Brain microvascular endothelial cell (primary cell): ENCODE measurements around the gene GDF2.

Experiments used
- DNase-seq: peaks from one replicate; pipeline ENCODE4 v3.0.0-alpha.2; 2020
- H3K27ac ChIP-seq: fragments of 250-450 bp; sonication (Bioruptor Pico); 2 replicates; pipeline ENCODE4 v1.5.1; 2020; ENCODE audit warnings: mild to moderate bottlenecking, moderate library complexity
- H3K27me3 ChIP-seq: fragments of 250-450 bp; sonication (Bioruptor Pico); replicated peaks from 2 replicates; pipeline ENCODE4 v1.5.1; 2020; ENCODE audit warnings: mild to moderate bottlenecking
- H3K36me3 ChIP-seq: fragments of 250-450 bp; sonication (Bioruptor Pico); replicated peaks from 2 replicates; pipeline ENCODE4 v1.5.1; 2020; ENCODE audit warnings: mild to moderate bottlenecking
- H3K4me3 ChIP-seq: 2 replicates; pipeline ENCODE4 v1.5.1; 2011; ENCODE audit warnings: low read depth, mild to moderate bottlenecking, control low read depth, low read length, moderate library complexity
- CTCF ChIP-seq: IDR thresholded peaks from 2 replicates; pipeline ENCODE4 v1.5.1; 2011; ENCODE audit warnings: low read depth, mild to moderate bottlenecking, moderate library complexity, low read length, control low read depth, inconsistent platforms; ENCODE audit errors: missing control alignments
- in situ Hi-C: cut with HindIII; loops from 2 replicates; pipeline ENCODE4 v1.10.0; 2017; ENCODE audit warnings: low sequenced_read_pairs, low pct_ligation_motif_present

GDF2 gene

GRCh38 chr10:47364366-47364765 is 42.1 kb downstream of the GDF2 start:
- in situ Hi-C loops = no loop called here

GRCh38 chr10:47364911-47365310 is 42.7 kb downstream of the GDF2 start:
- in situ Hi-C loops = no loop called here
- H3K4me3 ChIP-seq = no peak overlapping the region
- H3K27me3 ChIP-seq = no peaks in the 10 kb centered on the region
- no peak for TF ChIP-seq CTCF
- no peak for DNase-seq
- no peak overlapping the region for H3K27ac ChIP-seq
- no peaks in the 10 kb centered on the region for H3K36me3 ChIP-seq

More at GRCh38 chr10:47364366-47364765, 42.1 kb downstream of the GDF2 start:
- no peak overlapping the region for H3K4me3 ChIP-seq
- no peaks in the 10 kb centered on the region for H3K27me3 ChIP-seq
- no peak overlapping the region for H3K27ac ChIP-seq
- TF ChIP-seq CTCF = no peak
- no peak for DNase-seq
- H3K36me3 ChIP-seq = no peaks in the 10 kb centered on the region

- Histone ChIP-seq H3K4me3 (no peak overlapping the region), H3K27me3 (no peaks in the 10 kb centered on the region), H3K27ac (no peak overlapping the region), H3K36me3 (no peaks in the 10 kb centered on the region)
- no peak for TF ChIP-seq CTCF
- no peak for DNase-seq
- in situ Hi-C loops = no loop called here
Measured at GRCh38 chr10:47365431-47366180, 43.4 kb downstream of the GDF2 start.

GRCh38 chr10:47366181-47366631 is 44.0 kb downstream of the GDF2 start:
- Histone ChIP-seq H3K27me3 (no peaks in the 10 kb centered on the region), H3K36me3 (no peaks in the 10 kb centered on the region), H3K4me3 (no peak overlapping the region), H3K27ac (no peak overlapping the region)
- in situ Hi-C loops = no loop called here
- no peak for TF ChIP-seq CTCF
- DNase-seq = no peak

GRCh38 chr10:47366731-47367460 is 44.6 kb downstream of the GDF2 start:
- in situ Hi-C loops = no loop called here
- no peak for TF ChIP-seq CTCF

More at GRCh38 chr10:47366731-47367460, 44.6 kb downstream of the GDF2 start:
- no peak overlapping the region for H3K27ac ChIP-seq
- DNase-seq = no peak
- no peaks in the 10 kb centered on the region for H3K36me3 ChIP-seq
- H3K4me3 ChIP-seq = no peak overlapping the region
- no peaks in the 10 kb centered on the region for H3K27me3 ChIP-seq
